ENCODE results near the gene PPP1R14C.

Gene PPP1R14C

GRCh38 chr6:150253489-150253888 lies 110.6 kb downstream of the PPP1R14C start:
- no peak for DNase-seq

- no peak for DNase-seq
Observed at GRCh38 chr6:150254770-150255169, 111.9 kb downstream of the PPP1R14C start.

GRCh38 chr6:150255840-150256239 lies 113.0 kb downstream of the PPP1R14C start:
- DNase-seq = no peak

GRCh38 chr6:150256618-150257272 lies 113.9 kb downstream of the PPP1R14C start:
- DNase-seq = no peak

- no peak for DNase-seq
Observed at GRCh38 chr6:150258381-150258780, 115.5 kb downstream of the PPP1R14C start.

GRCh38 chr6:150260931-150261330 lies 118.1 kb downstream of the PPP1R14C start:
- no peak for DNase-seq

- no peak for DNase-seq
Observed at GRCh38 chr6:150261997-150262697, 119.3 kb downstream of the PPP1R14C start.

GRCh38 chr6:150263765-150264404 lies 121.0 kb downstream of the PPP1R14C start:
- no peak for DNase-seq

- DNase-seq = no peak
Observed at GRCh38 chr6:150266309-150266708, 123.5 kb downstream of the PPP1R14C start.

- DNase-seq = no peak
Observed at GRCh38 chr6:150266963-150267685, 124.3 kb downstream of the PPP1R14C start.

- DNase-seq = peak; percentile 9
Observed at GRCh38 chr6:150267686-150268561, 125.1 kb downstream of the PPP1R14C start.

- no peak for DNase-seq
Observed at GRCh38 chr6:150269130-150269856, 126.4 kb downstream of the PPP1R14C start.

- DNase-seq = no peak
Observed at GRCh38 chr6:150269857-150270223, 127.0 kb downstream of the PPP1R14C start.

GRCh38 chr6:150270330-150271052 lies 127.6 kb downstream of the PPP1R14C start:
- no peak for DNase-seq

GRCh38 chr6:150271172-150271500 lies 128.3 kb downstream of the PPP1R14C start:
- no peak for DNase-seq

GRCh38 chr6:150271501-150272263 lies 128.8 kb downstream of the PPP1R14C start:
- DNase-seq = no peak

GRCh38 chr6:150272264-150272975 lies 129.6 kb downstream of the PPP1R14C start:
- DNase-seq = no peak

GRCh38 chr6:150272976-150273315 lies 130.1 kb downstream of the PPP1R14C start:
- DNase-seq = no peak

- peak; percentile 2 for DNase-seq
Observed at GRCh38 chr6:150273457-150274309, 130.8 kb downstream of the PPP1R14C start.

Measured in NCI-H82 (cell line).